Neural progenitor cell (in vitro differentiated cells): ENCODE results near the gene PLPPR3. TPM values are rescaled to one million over a fixed set of nuclear protein-coding genes. Genes with fewer than 3 reads are reported as not detected.

Experiments
- DNase-seq: peaks from one replicate; pipeline ENCODE4 v3.0.0-alpha.2; 2016; ENCODE audit warnings: low spot score
- H2AFZ ChIP-seq: fragments of 200-600 bp; sonication (generic); replicated peaks from 2 replicates; pipeline ENCODE4 v1.6.1; 2016; ENCODE audit warnings: antibody characterized with exemption
- H3F3A ChIP-seq: fragments of 200-600 bp; sonication (generic); 2 replicates; pipeline ENCODE4 v1.6.1; 2016; ENCODE audit warnings: antibody characterized with exemption, low read depth
- H3K27ac ChIP-seq: fragments of 200-600 bp; sonication (generic); 2 replicates; pipeline ENCODE4 v1.5.1; 2016; ENCODE audit warnings: mild to moderate bottlenecking
- H3K27me3 ChIP-seq: fragments of 200-600 bp; sonication (generic); 2 replicates; pipeline ENCODE4 v1.6.1; 2016; ENCODE audit warnings: mild to moderate bottlenecking, moderate library complexity
- H3K36me3 ChIP-seq: fragments of 200-600 bp; sonication (generic); 2 replicates; pipeline ENCODE4 v1.5.1; 2016
- H3K4me1 ChIP-seq: fragments of 200-600 bp; sonication (generic); 2 replicates; pipeline ENCODE4 v1.6.1; 2016; ENCODE audit warnings: mixed run types
- H3K4me2 ChIP-seq: fragments of 200-600 bp; sonication (generic); 2 replicates; pipeline ENCODE4 v1.6.1; 2016
- H3K4me3 ChIP-seq: fragments of 200-600 bp; sonication (generic); 2 replicates; pipeline ENCODE4 v1.5.1; 2016
- H3K79me2 ChIP-seq: fragments of 200-600 bp; sonication (generic); 2 replicates; pipeline ENCODE4 v1.6.1; 2016; ENCODE audit warnings: low read depth
- H3K9ac ChIP-seq: fragments of 200-600 bp; sonication (generic); 2 replicates; pipeline ENCODE4 v1.6.1; 2016
- H3K9me3 ChIP-seq: fragments of 200-600 bp; sonication (generic); 2 replicates; pipeline ENCODE4 v1.5.1; 2016; ENCODE audit warnings: low read depth
- H4K20me1 ChIP-seq: fragments of 200-600 bp; sonication (generic); 2 replicates; pipeline ENCODE4 v1.6.1; 2016; ENCODE audit warnings: low read depth
- H3K27ac Mint-ChIP-seq: 3 replicates; pipeline ENCODE4 v1.8.0; 2021; ENCODE audit warnings: mixed read lengths
- H3K27me3 Mint-ChIP-seq: 2 replicates; pipeline ENCODE4 v1.8.0; 2022; ENCODE audit warnings: low read depth, mild to moderate bottlenecking, inconsistent platforms, moderate library complexity, mixed read lengths; ENCODE audit not compliant: insufficient read depth
- H3K36me3 Mint-ChIP-seq: 3 replicates; pipeline ENCODE4 v1.8.0; 2021; ENCODE audit warnings: mixed read lengths
- H3K4me1 Mint-ChIP-seq: 3 replicates; pipeline ENCODE4 v1.8.0; 2021; ENCODE audit warnings: mixed read lengths
- H3K4me3 Mint-ChIP-seq: 3 replicates; pipeline ENCODE4 v1.8.0; 2021; ENCODE audit warnings: mild to moderate bottlenecking, moderate library complexity, mixed read lengths
- H3K9me3 Mint-ChIP-seq: 3 replicates; pipeline ENCODE4 v1.8.0; 2020; ENCODE audit warnings: mixed read lengths
- CTCF ChIP-seq: fragments of 200-600 bp; sonication (generic); IDR thresholded peaks from 2 replicates; pipeline ENCODE4 v1.5.1; 2017; ENCODE audit warnings: antibody characterized with exemption, mild to moderate bottlenecking
- EZH2 ChIP-seq: fragments of 200-600 bp; sonication (generic); IDR thresholded peaks from 2 replicates; pipeline ENCODE4 v1.6.1; 2017; ENCODE audit warnings: antibody characterized with exemption, mild to moderate bottlenecking, moderate library complexity
- EZH2phosphoT487 ChIP-seq: fragments of 200-600 bp; sonication (generic); IDR thresholded peaks from 2 replicates; pipeline ENCODE4 v1.6.1; 2017; ENCODE audit warnings: antibody characterized with exemption
- total RNA-seq: library from RNA; depleted of rRNA; stranded (reverse); fragments of >200 nt; gene quantifications from 2 replicates; pipeline ENCODE4 v1.2.3, GENCODE V29; 2015; ENCODE audit warnings: low replicate concordance

The PLPPR3 gene
- total RNA-seq, 1 donor from 2014 or later = 15.6 TPM

- Histone ChIP-seq H3K9me3 (no peaks in the 10 kb centered on the region), H2AFZ (no peak overlapping the region), H3K4me1 (no peaks in the 10 kb centered on the region), H3F3A (peaks cover 3% of the 10 kb centered on the region), H3K27me3 (no peaks in the 10 kb centered on the region), H3K4me3 (no peak overlapping the region), H3K27ac (no peak overlapping the region), H3K4me2 (no peak overlapping the region), H3K9ac (no peak overlapping the region), H3K79me2 (no peaks in the 10 kb centered on the region), H3K36me3 (no peaks in the 10 kb centered on the region), H4K20me1 (no peaks in the 10 kb centered on the region)
- peak; percentile 62 for DNase-seq
- peaks cover 9% of the 10 kb centered on the region for H3K4me1 Mint-ChIP-seq
- H3K36me3 Mint-ChIP-seq = no peaks in the 10 kb centered on the region
- peaks cover 4% of the 10 kb centered on the region for H3K27me3 Mint-ChIP-seq
- no peak overlapping the region for H3K4me3 Mint-ChIP-seq
- H3K27ac Mint-ChIP-seq = no peak overlapping the region
- peak; percentile 52 for TF ChIP-seq CTCF
- no peak for TF ChIP-seq EZH2phosphoT487
- TF ChIP-seq EZH2 = no peak
- no peaks in the 10 kb centered on the region for H3K9me3 Mint-ChIP-seq
Measured at GRCh38 chr19:771332-771785, 50.4 kb downstream of the PLPPR3 start.

- H3F3A ChIP-seq = peaks cover 3% of the 10 kb centered on the region
- H3K27ac ChIP-seq = no peak overlapping the region
- H3K9ac ChIP-seq = no peak overlapping the region
- no peaks in the 10 kb centered on the region for H3K4me1 ChIP-seq
- no peaks in the 10 kb centered on the region for H4K20me1 ChIP-seq
- Mint-ChIP-seq H3K9me3 (no peaks in the 10 kb centered on the region), H3K27me3 (peaks cover 4% of the 10 kb centered on the region), H3K4me1 (peaks cover 9% of the 10 kb centered on the region), H3K36me3 (no peaks in the 10 kb centered on the region), H3K27ac (no peak overlapping the region), H3K4me3 (no peak overlapping the region)
- TF ChIP-seq EZH2 = no peak
- TF ChIP-seq EZH2phosphoT487 = no peak
- TF ChIP-seq CTCF = no peak
- no peaks in the 10 kb centered on the region for H3K79me2 ChIP-seq
- no peak overlapping the region for H3K4me3 ChIP-seq
- DNase-seq = no peak
- H2AFZ ChIP-seq = no peak overlapping the region
- no peaks in the 10 kb centered on the region for H3K36me3 ChIP-seq
- no peaks in the 10 kb centered on the region for H3K27me3 ChIP-seq
- H3K4me2 ChIP-seq = no peak overlapping the region
- no peaks in the 10 kb centered on the region for H3K9me3 ChIP-seq
Measured at GRCh38 chr19:769616-770015, 52.1 kb downstream of the PLPPR3 start.

- Mint-ChIP-seq H3K4me1 (peaks cover 9% of the 10 kb centered on the region), H3K9me3 (no peaks in the 10 kb centered on the region), H3K27me3 (peaks cover 4% of the 10 kb centered on the region), H3K4me3 (no peak overlapping the region), H3K36me3 (no peaks in the 10 kb centered on the region), H3K27ac (peak overlapping the region; percentile 60)
- no peaks in the 10 kb centered on the region for H3K27me3 ChIP-seq
- H3K79me2 ChIP-seq = no peaks in the 10 kb centered on the region
- H3F3A ChIP-seq = peaks cover 3% of the 10 kb centered on the region
- no peaks in the 10 kb centered on the region for H3K4me1 ChIP-seq
- H3K9me3 ChIP-seq = no peaks in the 10 kb centered on the region
- no peak overlapping the region for H3K4me2 ChIP-seq
- no peak overlapping the region for H3K9ac ChIP-seq
- H3K27ac ChIP-seq = no peak overlapping the region
- TF ChIP-seq EZH2phosphoT487 (no peak), EZH2 (no peak), CTCF (no peak)
- DNase-seq = no peak
- no peak overlapping the region for H3K4me3 ChIP-seq
- H4K20me1 ChIP-seq = no peaks in the 10 kb centered on the region
- H3K36me3 ChIP-seq = no peaks in the 10 kb centered on the region
- H2AFZ ChIP-seq = no peak overlapping the region
Measured at GRCh38 chr19:768424-768823, 53.3 kb downstream of the PLPPR3 start.
